WTC11 (cell line): ENCODE measurements around the gene PANK4.

ENCODE experiments used
- CREB1 ChIP-seq: sonication (generic); formaldehyde crosslinking; IDR thresholded peaks from 2 replicates; pipeline ENCODE4 v1.8.0; 2023; ENCODE audit warnings: mild to moderate bottlenecking, missing genetic modification reagents
- FOXK1 ChIP-seq: sonication (generic); formaldehyde crosslinking; IDR thresholded peaks from 2 replicates; pipeline ENCODE4 v1.8.0; 2022; ENCODE audit warnings: mild to moderate bottlenecking, moderate library complexity, missing genetic modification reagents
- GTF2I ChIP-seq: fragments of 250-450 bp; sonication (Bioruptor Pico); conservative IDR thresholded peaks from 2 replicates; pipeline ENCODE4 v1.4.0; 2021; ENCODE audit warnings: mild to moderate bottlenecking
- NFE2L1 ChIP-seq: sonication (generic); formaldehyde crosslinking; IDR thresholded peaks from 2 replicates; pipeline ENCODE4 v1.8.1; 2023; ENCODE audit warnings: missing genetic modification reagents
- NFYB ChIP-seq: sonication (generic); formaldehyde crosslinking; conservative IDR thresholded peaks from 2 replicates; pipeline ENCODE4 v1.8.0; 2022; ENCODE audit warnings: low read depth, missing genetic modification reagents
- NR3C1 ChIP-seq: sonication (generic); formaldehyde crosslinking; conservative IDR thresholded peaks from 2 replicates; pipeline ENCODE4 v1.8.1; 2023; ENCODE audit warnings: low read depth, mild to moderate bottlenecking, missing genetic modification reagents
- SMAD4 ChIP-seq: sonication (generic); formaldehyde crosslinking; IDR thresholded peaks from 2 replicates; pipeline ENCODE4 v1.8.0; 2022; ENCODE audit warnings: mild to moderate bottlenecking, missing genetic modification reagents
- TEAD4 ChIP-seq: sonication (generic); formaldehyde crosslinking; IDR thresholded peaks from 2 replicates; pipeline ENCODE4 v1.8.0; 2022; ENCODE audit warnings: mild to moderate bottlenecking, missing genetic modification reagents
- ZNF138 ChIP-seq: sonication (generic); formaldehyde crosslinking; conservative IDR thresholded peaks from 2 replicates; pipeline ENCODE4 v1.8.1; 2022; ENCODE audit warnings: mild to moderate bottlenecking, moderate library complexity, missing genetic modification reagents
- ZNF317 ChIP-seq: sonication (generic); formaldehyde crosslinking; IDR thresholded peaks from 2 replicates; pipeline ENCODE4 v1.8.1; 2023; ENCODE audit warnings: low read depth, mild to moderate bottlenecking, moderate library complexity, missing genetic modification reagents, borderline replicate concordance
- TF ChIP-seq, protein P1 (sequence below): fragments of 200-600 bp; IDR thresholded peaks from 2 replicates; pipeline ENCODE4 v1.8.0; 2022; ENCODE audit warnings: antibody characterized with exemption
- TF ChIP-seq, protein P2 (sequence below): sonication (generic); formaldehyde crosslinking; IDR thresholded peaks from 2 replicates; pipeline ENCODE4 v1.8.0; 2023; ENCODE audit warnings: missing genetic modification reagents
- TF ChIP-seq, protein P3 (sequence below): sonication (generic); formaldehyde crosslinking; IDR thresholded peaks from 2 replicates; pipeline ENCODE4 v1.8.1; 2022; ENCODE audit warnings: missing genetic modification reagents, borderline replicate concordance
- TF ChIP-seq, protein P4 (sequence below): sonication (generic); formaldehyde crosslinking; IDR thresholded peaks from 2 replicates; pipeline ENCODE4 v1.8.0; 2022; ENCODE audit warnings: mild to moderate bottlenecking, missing genetic modification reagents

DNA sequence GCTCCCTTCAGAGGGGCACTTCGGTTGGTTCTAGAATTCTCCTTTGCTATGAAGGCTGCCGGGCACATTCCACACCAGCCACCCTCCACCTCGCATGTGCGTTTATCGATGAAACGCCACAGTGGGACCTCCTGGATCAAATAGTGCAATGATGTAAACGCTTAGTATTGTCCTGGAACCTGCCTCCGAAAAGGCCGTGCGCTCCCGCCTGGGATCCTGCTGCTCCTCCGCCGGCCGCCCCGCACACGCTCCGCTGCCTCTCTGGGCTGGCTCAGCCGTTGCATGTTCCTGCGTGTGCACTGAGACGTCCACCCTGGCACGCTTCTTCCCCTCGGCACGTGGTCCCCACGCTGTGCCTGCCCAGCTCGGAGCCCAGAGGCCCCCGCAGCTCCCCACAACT, 25.8 kb upstream of the PANK4 start:
- TF ChIP-seq FOXK1 (CRISPR knock-in tag) (no peak), SMAD4 (CRISPR knock-in tag) (no peak), ZNF138 (CRISPR knock-in tag) (no peak), GTF2I (CRISPR knock-in tag) (no peak), TEAD4 (no peak), ZNF317 (CRISPR knock-in tag) (no peak), CREB1 (no peak), NFE2L1 (CRISPR knock-in tag) (no peak), NR3C1 (CRISPR knock-in tag) (no peak), NFYB (CRISPR knock-in tag) (no peak)
- TF ChIP-seq, protein P1, sequence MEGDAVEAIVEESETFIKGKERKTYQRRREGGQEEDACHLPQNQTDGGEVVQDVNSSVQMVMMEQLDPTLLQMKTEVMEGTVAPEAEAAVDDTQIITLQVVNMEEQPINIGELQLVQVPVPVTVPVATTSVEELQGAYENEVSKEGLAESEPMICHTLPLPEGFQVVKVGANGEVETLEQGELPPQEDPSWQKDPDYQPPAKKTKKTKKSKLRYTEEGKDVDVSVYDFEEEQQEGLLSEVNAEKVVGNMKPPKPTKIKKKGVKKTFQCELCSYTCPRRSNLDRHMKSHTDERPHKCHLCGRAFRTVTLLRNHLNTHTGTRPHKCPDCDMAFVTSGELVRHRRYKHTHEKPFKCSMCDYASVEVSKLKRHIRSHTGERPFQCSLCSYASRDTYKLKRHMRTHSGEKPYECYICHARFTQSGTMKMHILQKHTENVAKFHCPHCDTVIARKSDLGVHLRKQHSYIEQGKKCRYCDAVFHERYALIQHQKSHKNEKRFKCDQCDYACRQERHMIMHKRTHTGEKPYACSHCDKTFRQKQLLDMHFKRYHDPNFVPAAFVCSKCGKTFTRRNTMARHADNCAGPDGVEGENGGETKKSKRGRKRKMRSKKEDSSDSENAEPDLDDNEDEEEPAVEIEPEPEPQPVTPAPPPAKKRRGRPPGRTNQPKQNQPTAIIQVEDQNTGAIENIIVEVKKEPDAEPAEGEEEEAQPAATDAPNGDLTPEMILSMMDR = no peak
- TF ChIP-seq, protein P2, sequence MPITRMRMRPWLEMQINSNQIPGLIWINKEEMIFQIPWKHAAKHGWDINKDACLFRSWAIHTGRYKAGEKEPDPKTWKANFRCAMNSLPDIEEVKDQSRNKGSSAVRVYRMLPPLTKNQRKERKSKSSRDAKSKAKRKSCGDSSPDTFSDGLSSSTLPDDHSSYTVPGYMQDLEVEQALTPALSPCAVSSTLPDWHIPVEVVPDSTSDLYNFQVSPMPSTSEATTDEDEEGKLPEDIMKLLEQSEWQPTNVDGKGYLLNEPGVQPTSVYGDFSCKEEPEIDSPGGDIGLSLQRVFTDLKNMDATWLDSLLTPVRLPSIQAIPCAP (CRISPR knock-in tag) = no peak
- TF ChIP-seq, protein P3, sequence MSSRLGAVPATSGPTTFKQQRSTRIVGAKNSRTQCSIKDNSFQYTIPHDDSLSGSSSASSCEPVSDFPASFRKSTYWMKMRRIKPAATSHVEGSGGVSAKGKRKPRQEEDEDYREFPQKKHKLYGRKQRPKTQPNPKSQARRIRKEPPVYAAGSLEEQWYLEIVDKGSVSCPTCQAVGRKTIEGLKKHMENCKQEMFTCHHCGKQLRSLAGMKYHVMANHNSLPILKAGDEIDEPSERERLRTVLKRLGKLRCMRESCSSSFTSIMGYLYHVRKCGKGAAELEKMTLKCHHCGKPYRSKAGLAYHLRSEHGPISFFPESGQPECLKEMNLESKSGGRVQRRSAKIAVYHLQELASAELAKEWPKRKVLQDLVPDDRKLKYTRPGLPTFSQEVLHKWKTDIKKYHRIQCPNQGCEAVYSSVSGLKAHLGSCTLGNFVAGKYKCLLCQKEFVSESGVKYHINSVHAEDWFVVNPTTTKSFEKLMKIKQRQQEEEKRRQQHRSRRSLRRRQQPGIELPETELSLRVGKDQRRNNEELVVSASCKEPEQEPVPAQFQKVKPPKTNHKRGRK (CRISPR knock-in tag) = no peak
- TF ChIP-seq, protein P4, sequence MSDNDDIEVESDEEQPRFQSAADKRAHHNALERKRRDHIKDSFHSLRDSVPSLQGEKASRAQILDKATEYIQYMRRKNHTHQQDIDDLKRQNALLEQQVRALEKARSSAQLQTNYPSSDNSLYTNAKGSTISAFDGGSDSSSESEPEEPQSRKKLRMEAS (CRISPR knock-in tag) = no peak
